Brain microvascular endothelial cell (primary cell): ENCODE results near the gene COL4A6.

ENCODE experiments used
- DNase-seq: peaks from one replicate; pipeline ENCODE4 v3.0.0-alpha.2; 2020
- H3K27ac ChIP-seq: fragments of 250-450 bp; sonication (Bioruptor Pico); 2 replicates; pipeline ENCODE4 v1.5.1; 2020; ENCODE audit warnings: mild to moderate bottlenecking, moderate library complexity
- H3K27me3 ChIP-seq: fragments of 250-450 bp; sonication (Bioruptor Pico); replicated peaks from 2 replicates; pipeline ENCODE4 v1.5.1; 2020; ENCODE audit warnings: mild to moderate bottlenecking
- H3K36me3 ChIP-seq: fragments of 250-450 bp; sonication (Bioruptor Pico); replicated peaks from 2 replicates; pipeline ENCODE4 v1.5.1; 2020; ENCODE audit warnings: mild to moderate bottlenecking
- H3K4me3 ChIP-seq: 2 replicates; pipeline ENCODE4 v1.5.1; 2011; ENCODE audit warnings: low read depth, mild to moderate bottlenecking, control low read depth, low read length, moderate library complexity
- in situ Hi-C: cut with HindIII; loops from 2 replicates; pipeline ENCODE4 v1.10.0; 2017; ENCODE audit warnings: low sequenced_read_pairs, low pct_ligation_motif_present
- TF ChIP-seq, protein P1 (sequence below): IDR thresholded peaks from 2 replicates; pipeline ENCODE4 v1.5.1; 2011; ENCODE audit warnings: low read depth, mild to moderate bottlenecking, moderate library complexity, low read length, control low read depth, inconsistent platforms; ENCODE audit errors: missing control alignments

The COL4A6 gene

GRCh38 chrX:108420481-108420880 is 17.7 kb downstream of the COL4A6 start:
- Histone ChIP-seq H3K4me3 (no peak overlapping the region), H3K36me3 (no peaks in the 10 kb centered on the region), H3K27me3 (no peaks in the 10 kb centered on the region), H3K27ac (no peak overlapping the region)
- in situ Hi-C loops: no loop called here
- no peak for DNase-seq
- TF ChIP-seq, protein P1, sequence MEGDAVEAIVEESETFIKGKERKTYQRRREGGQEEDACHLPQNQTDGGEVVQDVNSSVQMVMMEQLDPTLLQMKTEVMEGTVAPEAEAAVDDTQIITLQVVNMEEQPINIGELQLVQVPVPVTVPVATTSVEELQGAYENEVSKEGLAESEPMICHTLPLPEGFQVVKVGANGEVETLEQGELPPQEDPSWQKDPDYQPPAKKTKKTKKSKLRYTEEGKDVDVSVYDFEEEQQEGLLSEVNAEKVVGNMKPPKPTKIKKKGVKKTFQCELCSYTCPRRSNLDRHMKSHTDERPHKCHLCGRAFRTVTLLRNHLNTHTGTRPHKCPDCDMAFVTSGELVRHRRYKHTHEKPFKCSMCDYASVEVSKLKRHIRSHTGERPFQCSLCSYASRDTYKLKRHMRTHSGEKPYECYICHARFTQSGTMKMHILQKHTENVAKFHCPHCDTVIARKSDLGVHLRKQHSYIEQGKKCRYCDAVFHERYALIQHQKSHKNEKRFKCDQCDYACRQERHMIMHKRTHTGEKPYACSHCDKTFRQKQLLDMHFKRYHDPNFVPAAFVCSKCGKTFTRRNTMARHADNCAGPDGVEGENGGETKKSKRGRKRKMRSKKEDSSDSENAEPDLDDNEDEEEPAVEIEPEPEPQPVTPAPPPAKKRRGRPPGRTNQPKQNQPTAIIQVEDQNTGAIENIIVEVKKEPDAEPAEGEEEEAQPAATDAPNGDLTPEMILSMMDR: no peak

- in situ Hi-C loops: no loop called here
- DNase-seq: no peak
- no peak overlapping the region for H3K27ac ChIP-seq
- no peak overlapping the region for H3K4me3 ChIP-seq
- TF ChIP-seq, protein P1: no peak
- H3K27me3 ChIP-seq: no peaks in the 10 kb centered on the region
- H3K36me3 ChIP-seq: no peaks in the 10 kb centered on the region
Measured at GRCh38 chrX:108419401-108419800, 18.8 kb downstream of the COL4A6 start.

GRCh38 chrX:108417257-108417656 is 21.0 kb downstream of the COL4A6 start:
- Histone ChIP-seq H3K4me3 (no peak overlapping the region), H3K36me3 (no peaks in the 10 kb centered on the region), H3K27ac (no peak overlapping the region), H3K27me3 (no peaks in the 10 kb centered on the region)
- in situ Hi-C loops: no loop called here
- no peak for DNase-seq
- TF ChIP-seq, protein P1: no peak

DNA sequence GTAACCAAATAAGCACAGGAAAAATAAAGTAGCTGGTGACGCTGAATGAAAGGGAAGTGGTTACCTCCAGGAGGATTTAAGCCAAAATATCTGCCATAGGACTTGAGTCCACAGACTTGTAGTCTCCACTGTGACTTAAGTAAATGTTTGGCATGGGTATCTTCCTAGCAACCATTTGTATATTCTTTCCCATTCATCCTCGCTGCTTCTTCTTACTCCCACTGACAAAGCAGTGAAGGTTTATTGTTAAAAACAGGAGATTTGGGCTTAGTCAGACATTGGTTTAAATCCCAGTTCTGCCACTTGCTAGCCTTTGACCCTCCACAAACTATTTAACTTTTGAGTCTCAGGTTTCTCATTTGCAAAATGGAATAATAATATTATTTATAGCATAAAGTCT is 22.3 kb downstream of the COL4A6 start:
- Histone ChIP-seq H3K27ac (no peak overlapping the region), H3K27me3 (no peaks in the 10 kb centered on the region), H3K36me3 (no peaks in the 10 kb centered on the region), H3K4me3 (no peak overlapping the region)
- in situ Hi-C loops: no loop called here
- TF ChIP-seq, protein P1: no peak
- peak; percentile 7 for DNase-seq

GRCh38 chrX:108415146-108415545 is 23.1 kb downstream of the COL4A6 start:
- H3K27ac ChIP-seq: no peak overlapping the region
- H3K4me3 ChIP-seq: no peak overlapping the region
- no peak for DNase-seq
- in situ Hi-C loops: no loop called here
- H3K36me3 ChIP-seq: no peaks in the 10 kb centered on the region
- TF ChIP-seq, protein P1: no peak
- H3K27me3 ChIP-seq: no peaks in the 10 kb centered on the region

- Histone ChIP-seq H3K27ac (no peak overlapping the region), H3K4me3 (no peak overlapping the region), H3K27me3 (no peaks in the 10 kb centered on the region), H3K36me3 (no peaks in the 10 kb centered on the region)
- TF ChIP-seq, protein P1: no peak
- DNase-seq: no peak
- in situ Hi-C loops: no loop called here
Measured at GRCh38 chrX:108412783-108413182, 25.4 kb downstream of the COL4A6 start.
